ENCODE measurements around the gene CST4. TPM values are rescaled to one million over a fixed set of nuclear protein-coding genes. Genes with fewer than 3 reads are reported as not detected.
"Not testable (repeated sequence)": the region's sequence is repeated elsewhere in the genome, so short reads cannot be mapped to it uniquely, and the experiment has no call there.

CST4 gene
- total and polyA plus RNA-seq, 8 donors: not detected

- no peak for TF ChIP-seq CTCF (IDR thresholded peaks at IDR 0.05)
- Histone ChIP-seq H3K4me3 (no peak overlapping the region), H3K27ac (no peak overlapping the region), H3K4me1 (no peaks in the 10 kb centered on the region), H3K27me3 (no peaks in the 10 kb centered on the region), H3K9me3 (no peaks in the 10 kb centered on the region), H3K36me3 (no peaks in the 10 kb centered on the region)
- no peak for DNase-seq
- whole genome bisulfite sequencing, 2 donors: 53 to 72% methylated on average over 8 of the region's 8 CpGs
- intact Hi-C loops (cut with DNase I): no loop called here
- ATAC-seq: no peak
- no peak for FAIRE-seq
These were observed 1.7 kb upstream of the CST4 start for GRCh38 chr20:23690581-23690980.

DNA sequence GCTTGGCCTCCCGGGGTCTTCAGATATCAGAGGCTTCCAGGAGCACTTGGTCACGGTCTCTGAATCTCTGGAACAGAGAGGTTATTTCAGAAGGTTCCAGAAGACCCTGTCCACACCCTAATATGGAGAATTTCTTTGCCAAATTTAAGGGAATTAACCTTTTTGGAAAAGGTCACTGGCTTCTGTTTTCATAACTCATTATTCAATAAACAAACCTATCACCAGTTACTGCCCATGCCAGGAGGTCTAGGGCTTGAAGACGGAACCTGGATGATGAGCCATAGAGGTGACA is 507 bp upstream of the CST4 start:
- Histone ChIP-seq H3K36me3 (no peaks in the 10 kb centered on the region), H3K9me3 (no peaks in the 10 kb centered on the region), H3K27me3 (no peaks in the 10 kb centered on the region), H3K4me3 (no peak overlapping the region), H3K27ac (no peak overlapping the region), H3K4me1 (no peaks in the 10 kb centered on the region)
- intact Hi-C loops (cut with DNase I): no loop called here
- FAIRE-seq (no peak), DNase-seq (no peak), ATAC-seq (no peak)
- 43 to 47% methylated on average over 3 of the region's 3 CpGs for WGBS, 2 donors
- TF ChIP-seq CTCF (IDR thresholded peaks at IDR 0.05): no peak

DNA sequence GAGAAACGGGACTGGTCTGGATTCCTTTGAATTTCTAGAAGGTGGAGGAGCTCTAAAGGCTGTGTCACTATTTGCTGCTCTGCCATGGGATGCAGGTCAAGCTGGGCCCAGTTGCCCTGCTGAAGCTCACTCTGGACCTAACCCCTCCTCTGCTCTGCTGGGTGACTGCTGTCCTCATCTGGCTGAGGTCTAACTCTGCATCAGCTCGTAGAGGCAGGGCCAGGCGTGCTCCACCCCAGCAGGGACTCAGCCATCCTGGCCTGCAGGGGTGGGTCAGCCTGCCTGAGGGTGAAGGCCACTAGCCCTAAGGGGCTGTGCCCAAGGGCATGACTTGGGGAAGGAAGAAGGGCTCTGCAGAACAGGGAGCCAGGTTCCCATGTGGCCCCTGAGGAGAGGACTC is 852 bp downstream of the CST4 start:
- H3K9me3 ChIP-seq: no peaks in the 10 kb centered on the region
- H3K27ac ChIP-seq: no peak overlapping the region
- ATAC-seq: no peak
- 37 to 38% methylated on average over 3 of the region's 3 CpGs for WGBS, 2 donors
- H3K4me1 ChIP-seq: no peaks in the 10 kb centered on the region
- no peak overlapping the region for H3K4me3 ChIP-seq
- intact Hi-C loops (cut with DNase I): no loop called here
- no peaks in the 10 kb centered on the region for H3K27me3 ChIP-seq
- no peak for TF ChIP-seq CTCF (IDR thresholded peaks at IDR 0.05)
- FAIRE-seq: no peak
- H3K36me3 ChIP-seq: no peaks in the 10 kb centered on the region
- DNase-seq: no peak

GRCh38 chr20:23686046-23686750 is 2.6 kb downstream of the CST4 start:
- Histone ChIP-seq H3K36me3 (no peaks in the 10 kb centered on the region), H3K4me1 (no peaks in the 10 kb centered on the region), H3K27ac (no peak overlapping the region), H3K27me3 (no peaks in the 10 kb centered on the region), H3K9me3 (no peaks in the 10 kb centered on the region), H3K4me3 (no peak overlapping the region)
- TF ChIP-seq CTCF (IDR thresholded peaks at IDR 0.05): no peak
- WGBS, 2 donors: 65 to 72% methylated on average over 4 of the region's 4 CpGs
- intact Hi-C loops (cut with DNase I): no loop called here
- no peak for FAIRE-seq
- DNase-seq: no peak
- ATAC-seq: no peak

DNA sequence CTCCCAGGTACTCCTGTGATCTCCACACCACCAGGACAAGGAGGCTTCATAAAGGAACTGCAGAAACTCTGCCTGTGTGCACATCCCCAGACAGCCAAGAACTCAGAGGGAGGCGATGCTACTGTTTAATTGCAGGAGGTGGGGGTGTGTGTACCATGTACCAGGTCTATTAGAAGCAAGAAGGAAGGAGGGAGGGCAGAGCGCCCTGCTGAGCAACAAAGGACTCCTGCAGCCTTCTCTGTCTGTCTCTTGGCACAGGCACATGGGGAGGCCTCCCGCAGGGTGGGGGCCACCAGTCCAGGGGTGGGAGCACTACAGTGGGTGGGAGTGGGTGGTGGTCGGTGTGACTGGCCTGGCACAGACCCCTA is 3.3 kb downstream of the CST4 start:
- ATAC-seq; H3K27ac ChIP-seq; intact Hi-C loops (cut with DNase I); FAIRE-seq; H3K36me3 ChIP-seq; H3K4me1 ChIP-seq; H3K4me3 ChIP-seq; H3K9me3 ChIP-seq; DNase-seq; H3K27me3 ChIP-seq: not testable (repeated sequence)
- 42 to 61% methylated on average over 4 of the region's 4 CpGs for WGBS, 2 donors
